HepG2 (cell line): ENCODE measurements around the gene GBE1. TPM values are rescaled to one million over a fixed set of nuclear protein-coding genes. Genes with fewer than 3 reads are reported as not detected.

Experiments used
- AFF4 ChIP-seq: sonication (generic); formaldehyde crosslinking; IDR thresholded peaks from 2 replicates; pipeline ENCODE4 v1.4.0; 2020; ENCODE audit warnings: missing genetic modification reagents
- BCL6 ChIP-seq: IDR thresholded peaks from 2 replicates; pipeline ENCODE4 v1.6.1; 2016; ENCODE audit warnings: missing genetic modification reagents, missing compliant biosample characterization
- CENPT ChIP-seq: sonication (generic); formaldehyde crosslinking; IDR thresholded peaks from 2 replicates; pipeline ENCODE4 v1.8.0; 2022; ENCODE audit warnings: low read depth, mild to moderate bottlenecking, moderate library complexity, missing genetic modification reagents
- FOXA1 ChIP-seq, 2 experiments: fragments of 450-650 bp in 1 of 2; sonication (generic) in 1 of 2; formaldehyde crosslinking in 1 of 2; IDR thresholded peaks; 2 replicates each; pipeline versions ENCODE4 v1.4.0 to v1.6.1; 2016 to 2020; ENCODE audit warnings: missing genetic modification reagents in 1 of 2
- FOXK2 ChIP-seq: fragments of 450-650 bp; IDR thresholded peaks from 2 replicates; pipeline ENCODE4 v1.6.1; 2016
- GTF3A ChIP-seq: sonication (generic); formaldehyde crosslinking; conservative IDR thresholded peaks from 2 replicates; pipeline ENCODE4 v1.4.0; 2020; ENCODE audit warnings: mild to moderate bottlenecking, missing genetic modification reagents
- KDM1A ChIP-seq: IDR thresholded peaks from 2 replicates; pipeline ENCODE4 v1.6.1; 2016; ENCODE audit warnings: missing compliant biosample characterization
- LBX2 ChIP-seq: sonication (generic); formaldehyde crosslinking; IDR thresholded peaks from 2 replicates; pipeline ENCODE4 v1.5.0; 2020; ENCODE audit warnings: missing genetic modification reagents, mild to moderate bottlenecking, borderline replicate concordance
- ZBTB42 ChIP-seq: sonication (generic); formaldehyde crosslinking; IDR thresholded peaks from 2 replicates; pipeline ENCODE4 v1.5.0; 2020; ENCODE audit warnings: mild to moderate bottlenecking, missing genetic modification reagents
- ZNF317 ChIP-seq: sonication (generic); formaldehyde crosslinking; IDR thresholded peaks from 2 replicates; pipeline ENCODE4 v1.5.0; 2020; ENCODE audit warnings: mild to moderate bottlenecking, missing genetic modification reagents
- ZNF850 ChIP-seq: sonication (generic); formaldehyde crosslinking; conservative IDR thresholded peaks from 2 replicates; pipeline ENCODE4 v1.9.0; 2021; ENCODE audit warnings: mild to moderate bottlenecking, missing genetic modification reagents
- ZSCAN9 ChIP-seq: IDR thresholded peaks from 2 replicates; pipeline ENCODE4 v1.6.1; 2016; ENCODE audit warnings: borderline replicate concordance
- polyA plus RNA-seq, 8 experiments: library from polyadenylated mRNA; depleted of rRNA in 3 of 8; stranded (reverse) in 7 of 8; unstranded in 1 of 8; fragments of >200 nt; fragmentation: Illumina TruSeq in 4 of 8; extraction: Trizol in 4 of 8; gene quantifications; 2 replicates each; pipeline versions ENCODE4 v1.2.1 to v1.2.3, GENCODE V29; 2011 to 2016; ENCODE audit warnings: low read depth in 4 of 8, missing spikeins in 1 of 8, mixed read lengths in 1 of 8; ENCODE audit not compliant: insufficient read depth in 1 of 8
- total RNA-seq, 5 experiments: library from RNA; depleted of rRNA; stranded (reverse); fragments of >200 nt; fragmentation: Illumina TruSeq; extraction: Trizol; gene quantifications; 2 replicates each; pipeline ENCODE4 v1.2.3, GENCODE V29; 2016; ENCODE audit warnings: low read depth in 1 of 5
- TF ChIP-seq, protein P1 (sequence below): fragments of 450-650 bp; IDR thresholded peaks from 2 replicates; pipeline ENCODE4 v1.6.1; 2016
- TF ChIP-seq, protein P2 (sequence below): sonication (generic); formaldehyde crosslinking; IDR thresholded peaks from 2 replicates; pipeline ENCODE4 v1.5.0; 2020; ENCODE audit warnings: mild to moderate bottlenecking, missing genetic modification reagents, borderline replicate concordance
- TF ChIP-seq, protein P3 (sequence below): IDR thresholded peaks from 2 replicates; pipeline ENCODE4 v1.6.1; 2018; ENCODE audit warnings: missing genetic modification reagents, mild to moderate bottlenecking, missing compliant biosample characterization
- TF ChIP-seq, protein P4 (sequence below): sonication (generic); formaldehyde crosslinking; IDR thresholded peaks from 2 replicates; pipeline ENCODE4 v1.4.0; 2020; ENCODE audit warnings: missing genetic modification reagents

The GBE1 gene
- total and polyA plus RNA-seq, 2 of the 13 experiments (the other 11 are each of a cell fraction or from before 2014, with no cell fraction given), result 22.9 to 36.1 TPM

DNA sequence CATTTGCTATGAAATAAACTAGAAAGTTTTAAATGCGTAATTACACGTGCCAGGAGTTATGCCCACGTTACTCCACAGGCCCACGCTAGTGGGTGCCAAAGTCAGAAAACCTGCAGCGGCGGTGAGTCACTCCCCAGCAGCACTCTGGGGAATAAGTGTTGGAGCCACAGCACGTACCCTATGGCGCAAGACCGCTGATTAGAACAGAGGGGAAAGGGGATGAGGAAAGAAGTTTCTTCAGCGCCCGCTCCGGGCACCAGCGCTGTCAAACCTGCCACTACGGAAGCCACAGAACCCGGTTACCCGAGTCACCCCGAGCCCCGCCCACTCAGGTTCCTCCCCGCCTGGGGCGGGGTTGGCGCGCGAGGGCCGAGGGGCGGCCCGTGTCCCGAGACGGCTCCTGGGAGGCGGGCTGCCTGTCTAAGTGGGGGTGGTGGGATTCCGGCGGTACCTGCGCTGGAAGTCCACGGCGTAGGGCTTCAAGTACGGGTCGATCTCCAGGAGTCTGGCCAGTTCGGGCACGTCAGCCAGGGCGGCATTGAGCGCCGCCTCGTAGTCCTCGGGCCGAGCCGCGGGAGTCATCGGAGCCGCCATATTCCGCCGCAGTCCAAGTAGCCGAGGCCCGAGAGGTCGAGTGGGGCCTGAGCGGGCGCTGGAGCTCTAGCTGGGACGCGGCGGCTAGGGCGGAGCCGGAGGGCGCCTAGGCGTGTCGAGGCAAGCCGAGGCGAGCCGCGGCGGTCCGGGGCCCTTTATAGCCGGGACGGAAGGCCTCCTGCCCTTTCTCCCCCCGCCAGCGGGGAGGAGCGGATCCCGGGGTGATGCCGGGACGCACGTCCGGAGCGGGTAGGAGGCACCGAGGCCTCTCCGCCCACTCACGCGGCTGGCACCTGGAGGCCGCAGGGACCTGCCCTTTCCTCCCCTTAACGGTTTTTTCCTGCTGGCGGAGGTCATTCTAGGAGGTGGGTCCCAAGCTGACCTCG is at the start of gene GBE1 (continued):
- TF ChIP-seq, protein P1, sequence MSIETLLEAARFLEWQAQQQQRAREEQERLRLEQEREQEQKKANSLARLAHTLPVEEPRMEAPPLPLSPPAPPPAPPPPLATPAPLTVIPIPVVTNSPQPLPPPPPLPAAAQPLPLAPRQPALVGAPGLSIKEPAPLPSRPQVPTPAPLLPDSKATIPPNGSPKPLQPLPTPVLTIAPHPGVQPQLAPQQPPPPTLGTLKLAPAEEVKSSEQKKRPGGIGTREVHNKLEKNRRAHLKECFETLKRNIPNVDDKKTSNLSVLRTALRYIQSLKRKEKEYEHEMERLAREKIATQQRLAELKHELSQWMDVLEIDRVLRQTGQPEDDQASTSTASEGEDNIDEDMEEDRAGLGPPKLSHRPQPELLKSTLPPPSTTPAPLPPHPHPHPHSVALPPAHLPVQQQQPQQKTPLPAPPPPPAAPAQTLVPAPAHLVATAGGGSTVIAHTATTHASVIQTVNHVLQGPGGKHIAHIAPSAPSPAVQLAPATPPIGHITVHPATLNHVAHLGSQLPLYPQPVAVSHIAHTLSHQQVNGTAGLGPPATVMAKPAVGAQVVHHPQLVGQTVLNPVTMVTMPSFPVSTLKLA, result peak; percentile 49; the same call in 1 of the 2 replicates
- TF ChIP-seq, protein P2, sequence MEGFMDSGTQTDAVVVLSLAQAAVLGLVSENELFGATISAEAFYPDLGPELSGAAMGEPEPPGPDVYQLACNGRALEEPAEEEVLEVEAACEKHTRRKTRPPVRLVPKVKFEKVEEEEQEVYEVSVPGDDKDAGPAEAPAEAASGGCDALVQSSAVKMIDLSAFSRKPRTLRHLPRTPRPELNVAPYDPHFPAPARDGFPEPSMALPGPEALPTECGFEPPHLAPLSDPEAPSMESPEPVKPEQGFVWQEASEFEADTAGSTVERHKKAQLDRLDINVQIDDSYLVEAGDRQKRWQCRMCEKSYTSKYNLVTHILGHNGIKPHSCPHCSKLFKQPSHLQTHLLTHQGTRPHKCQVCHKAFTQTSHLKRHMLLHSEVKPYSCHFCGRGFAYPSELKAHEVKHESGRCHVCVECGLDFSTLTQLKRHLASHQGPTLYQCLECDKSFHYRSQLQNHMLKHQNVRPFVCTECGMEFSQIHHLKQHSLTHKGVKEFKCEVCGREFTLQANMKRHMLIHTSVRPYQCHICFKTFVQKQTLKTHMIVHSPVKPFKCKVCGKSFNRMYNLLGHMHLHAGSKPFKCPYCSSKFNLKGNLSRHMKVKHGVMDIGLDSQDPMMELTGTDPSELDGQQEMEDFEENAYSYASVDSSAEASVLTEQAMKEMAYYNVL (CRISPR knock-in tag), result peak; percentile 73; the same call in 1 of the 2 replicates
- TF ChIP-seq, protein P3, sequence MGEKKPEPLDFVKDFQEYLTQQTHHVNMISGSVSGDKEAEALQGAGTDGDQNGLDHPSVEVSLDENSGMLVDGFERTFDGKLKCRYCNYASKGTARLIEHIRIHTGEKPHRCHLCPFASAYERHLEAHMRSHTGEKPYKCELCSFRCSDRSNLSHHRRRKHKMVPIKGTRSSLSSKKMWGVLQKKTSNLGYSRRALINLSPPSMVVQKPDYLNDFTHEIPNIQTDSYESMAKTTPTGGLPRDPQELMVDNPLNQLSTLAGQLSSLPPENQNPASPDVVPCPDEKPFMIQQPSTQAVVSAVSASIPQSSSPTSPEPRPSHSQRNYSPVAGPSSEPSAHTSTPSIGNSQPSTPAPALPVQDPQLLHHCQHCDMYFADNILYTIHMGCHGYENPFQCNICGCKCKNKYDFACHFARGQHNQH (CRISPR knock-in tag), result peak; percentile 45; the same call in 1 of the 2 replicates
- TF ChIP-seq, protein P4, sequence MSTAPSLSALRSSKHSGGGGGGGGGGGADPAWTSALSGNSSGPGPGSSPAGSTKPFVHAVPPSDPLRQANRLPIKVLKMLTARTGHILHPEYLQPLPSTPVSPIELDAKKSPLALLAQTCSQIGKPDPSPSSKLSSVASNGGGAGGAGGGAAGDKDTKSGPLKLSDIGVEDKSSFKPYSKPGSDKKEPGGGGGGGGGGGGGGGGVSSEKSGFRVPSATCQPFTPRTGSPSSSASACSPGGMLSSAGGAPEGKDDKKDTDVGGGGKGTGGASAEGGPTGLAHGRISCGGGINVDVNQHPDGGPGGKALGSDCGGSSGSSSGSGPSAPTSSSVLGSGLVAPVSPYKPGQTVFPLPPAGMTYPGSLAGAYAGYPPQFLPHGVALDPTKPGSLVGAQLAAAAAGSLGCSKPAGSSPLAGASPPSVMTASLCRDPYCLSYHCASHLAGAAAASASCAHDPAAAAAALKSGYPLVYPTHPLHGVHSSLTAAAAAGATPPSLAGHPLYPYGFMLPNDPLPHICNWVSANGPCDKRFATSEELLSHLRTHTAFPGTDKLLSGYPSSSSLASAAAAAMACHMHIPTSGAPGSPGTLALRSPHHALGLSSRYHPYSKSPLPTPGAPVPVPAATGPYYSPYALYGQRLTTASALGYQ, result peak; percentile 84
- TF ChIP-seq ZBTB42 (CRISPR knock-in tag) (peak; percentile 22; the same call in 1 of the 2 replicates), ZNF317 (peak; percentile 82), LBX2 (CRISPR knock-in tag) (no peak), FOXK2 (no peak), CENPT (CRISPR knock-in tag) (no peak), ZNF850 (CRISPR knock-in tag) (no peak), GTF3A (CRISPR knock-in tag) (no peak), ZSCAN9 (peak; percentile 74), KDM1A (CRISPR knock-in tag) (peak; percentile 14; the same call in 1 of the 2 replicates), FOXA1 (IDR thresholded peaks at IDR 0.05) (no peak), FOXA1 (CRISPR knock-in tag; IDR thresholded peaks at IDR 0.05) (no peak), BCL6 (CRISPR knock-in tag) (peak; percentile 88), AFF4 (peak; percentile 16; the same call in 1 of the 2 replicates)
